Sigmoid colon (tissue), 7 donors: Measurements from ENCODE around the gene KYAT1. TPM values are rescaled to one million over a fixed set of nuclear protein-coding genes. Genes with fewer than 3 reads are reported as not detected.

ENCODE experiments used
- DNase-seq: peaks from one replicate; pipeline ENCODE4 v3.0.0-alpha.2; 2019
- H3K27ac ChIP-seq, 4 donors: fragments of 200-600 bp; sonication (generic); one replicate each; pipeline ENCODE4 v1.5.1; 2016 to 2019; ENCODE audit warnings: mild to moderate bottlenecking in 1 of 4
- H3K27me3 ChIP-seq, 3 donors: fragments of 200-600 bp; sonication (generic); one replicate each; pipeline ENCODE4 v1.5.1; 2019; ENCODE audit warnings: mild to moderate bottlenecking in 1 of 3
- H3K36me3 ChIP-seq, 4 donors: fragments of 200-600 bp; sonication (generic); one replicate each; pipeline ENCODE4 v1.5.1; 2016 to 2019
- H3K4me1 ChIP-seq, 4 donors: fragments of 200-600 bp; sonication (generic); one replicate each; pipeline ENCODE4 v1.5.1; 2017 to 2019
- H3K4me3 ChIP-seq, 4 donors: fragments of 200-600 bp; sonication (generic); one replicate each; pipeline ENCODE4 v1.5.1; 2017 to 2019; ENCODE audit warnings: mild to moderate bottlenecking in 2 of 4, moderate library complexity in 1 of 4
- H3K9me3 ChIP-seq, 4 donors: fragments of 200-600 bp in 3 of 4; sonication (generic) in 3 of 4; one replicate each; pipeline versions ENCODE4 v1.5.1 to v1.6.1; 2013 to 2019
- EP300 ChIP-seq, 4 donors: sonication (generic); formaldehyde crosslinking; IDR thresholded peaks; one replicate each; pipeline ENCODE4 v1.6.1; 2017; ENCODE audit warnings: antibody characterized with exemption in 4 of 4
- POLR2A ChIP-seq, 2 donors: fragments of 450-650 bp; IDR thresholded peaks; one replicate each; pipeline ENCODE4 v1.6.1; 2016; ENCODE audit warnings: antibody characterized with exemption in 2 of 2, mild to moderate bottlenecking in 2 of 2, moderate library complexity in 2 of 2
- POLR2AphosphoS5 ChIP-seq, 4 donors: sonication (generic); formaldehyde crosslinking; IDR thresholded peaks; one replicate each; pipeline ENCODE4 v1.6.1; 2017; ENCODE audit warnings: antibody characterized with exemption in 4 of 4
- WGBS, 2 donors: extraction: QIAGEN DNeasy Blood & Tissue Kit; methylation state at CpG; one replicate each; pipeline ENCODE4 v1.1.7; 2013; 5-methylcytosine and 5-hydroxymethylcytosine counted together
- intact Hi-C: fragments of 100-400 bp; cut with DNase I; formaldehyde crosslinking; loops from one replicate; pipeline ENCODE4 v1.15.1; 2023
- polyA plus RNA-seq, 3 donors: library from polyadenylated mRNA; stranded (reverse); fragments of 200-250 nt; gene quantifications; one replicate each; pipeline ENCODE4 v1.2.3, GENCODE V29; 2013
- total RNA-seq, 4 donors: library from RNA; depleted of rRNA; stranded (reverse); fragments of >200 nt; gene quantifications; one replicate each; pipeline ENCODE4 v1.1.0, GENCODE V29; 2016
- TF ChIP-seq, protein P1 (sequence below), 4 experiments: fragments of 450-650 bp in 3 of 4; fragments of 200-600 bp in 1 of 4; IDR thresholded peaks; one replicate each; pipeline ENCODE4 v1.5.1; 2016 to 2019; ENCODE audit warnings: antibody characterized with exemption in 4 of 4, mild to moderate bottlenecking in 3 of 4, moderate library complexity in 2 of 4
- donor health status: healthy with polysubstance abuse.
- donor health status: Bipolar disorder and iron deficiency.
- donor health status: healthy.

Gene KYAT1
- total and polyA plus RNA-seq, 7 donors, result 0.60 to 8.0 (median 4.5) TPM

DNA sequence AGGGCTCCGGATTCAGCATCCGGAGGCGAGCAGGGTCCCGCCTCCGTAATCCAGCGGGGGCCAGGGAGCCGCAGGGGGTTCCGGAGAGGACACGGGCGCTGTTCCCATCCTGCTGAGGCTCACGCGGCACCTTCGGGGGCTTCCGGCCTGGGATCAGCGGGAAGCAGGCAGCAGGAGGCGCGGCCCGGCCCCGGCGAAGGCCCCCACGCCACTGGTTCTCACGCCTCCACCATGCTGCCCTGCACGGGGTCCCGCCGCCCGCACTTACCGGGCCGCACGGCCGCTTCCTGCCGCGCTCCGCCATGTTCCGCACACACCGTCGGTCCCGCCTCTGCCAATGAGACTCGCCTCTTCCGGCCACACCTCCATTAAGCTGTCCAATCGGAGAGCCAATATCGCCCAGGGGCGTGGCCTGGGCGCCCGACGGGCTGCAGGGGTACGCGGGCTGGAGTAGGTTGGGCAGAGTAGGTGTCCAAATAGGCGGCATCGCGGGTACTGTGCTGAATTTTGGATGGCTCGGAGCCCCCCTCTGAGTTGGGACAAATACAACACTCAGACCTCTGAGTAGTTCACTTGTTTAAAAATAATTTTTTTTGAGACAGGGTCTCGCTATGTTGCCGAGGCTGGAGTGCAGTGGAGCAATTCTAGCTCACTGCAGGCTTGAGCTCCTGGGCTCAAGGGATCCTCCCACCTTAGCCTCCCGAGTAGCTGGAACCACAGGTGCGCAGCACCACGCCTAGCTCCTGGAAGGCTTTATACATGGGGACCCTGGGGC, 52.1 kb downstream of the KYAT1 start, which contains the start of gene SPOUT1:
TSS of gene SPOUT1 (minus strand) at position 318 of the 775 bp plus-strand sequence. CDS start at position 304, 14 bp downstream.
- Histone ChIP-seq H3K4me1 (peaks cover 0 to 18% (median 15%) of the 10 kb centered on the region in 4 donors), H3K27me3 (no peaks in the 10 kb centered on the region), H3K27ac (peak within 1 kb of the TSS; percentile 55 to 83 (median 78)), H3K9me3 (no peaks in the 10 kb centered on the region), H3K4me3 (peak within 1 kb of the TSS; percentile 69 to 93 (median 83)), H3K36me3 (peaks cover 0 to 37% (median 6%) of the 10 kb centered on the region in 4 donors)
- DNase-seq, result peak; percentile 96
- 0 to 1% methylated on average over 56 of the region's 56 CpGs for WGBS, 2 donors
- intact Hi-C loops, result no loop called here
- TF ChIP-seq POLR2A (IDR thresholded peaks at IDR 0.05) (no peak), EP300 (IDR thresholded peaks at IDR 0.05) (no peak), POLR2AphosphoS5 (IDR thresholded peaks at IDR 0.05) (peak in 3 of 4 donors; percentile 42 to 86 (median 83))
- TF ChIP-seq, protein P1, sequence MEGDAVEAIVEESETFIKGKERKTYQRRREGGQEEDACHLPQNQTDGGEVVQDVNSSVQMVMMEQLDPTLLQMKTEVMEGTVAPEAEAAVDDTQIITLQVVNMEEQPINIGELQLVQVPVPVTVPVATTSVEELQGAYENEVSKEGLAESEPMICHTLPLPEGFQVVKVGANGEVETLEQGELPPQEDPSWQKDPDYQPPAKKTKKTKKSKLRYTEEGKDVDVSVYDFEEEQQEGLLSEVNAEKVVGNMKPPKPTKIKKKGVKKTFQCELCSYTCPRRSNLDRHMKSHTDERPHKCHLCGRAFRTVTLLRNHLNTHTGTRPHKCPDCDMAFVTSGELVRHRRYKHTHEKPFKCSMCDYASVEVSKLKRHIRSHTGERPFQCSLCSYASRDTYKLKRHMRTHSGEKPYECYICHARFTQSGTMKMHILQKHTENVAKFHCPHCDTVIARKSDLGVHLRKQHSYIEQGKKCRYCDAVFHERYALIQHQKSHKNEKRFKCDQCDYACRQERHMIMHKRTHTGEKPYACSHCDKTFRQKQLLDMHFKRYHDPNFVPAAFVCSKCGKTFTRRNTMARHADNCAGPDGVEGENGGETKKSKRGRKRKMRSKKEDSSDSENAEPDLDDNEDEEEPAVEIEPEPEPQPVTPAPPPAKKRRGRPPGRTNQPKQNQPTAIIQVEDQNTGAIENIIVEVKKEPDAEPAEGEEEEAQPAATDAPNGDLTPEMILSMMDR (IDR thresholded peaks at IDR 0.05), result no peak

DNA sequence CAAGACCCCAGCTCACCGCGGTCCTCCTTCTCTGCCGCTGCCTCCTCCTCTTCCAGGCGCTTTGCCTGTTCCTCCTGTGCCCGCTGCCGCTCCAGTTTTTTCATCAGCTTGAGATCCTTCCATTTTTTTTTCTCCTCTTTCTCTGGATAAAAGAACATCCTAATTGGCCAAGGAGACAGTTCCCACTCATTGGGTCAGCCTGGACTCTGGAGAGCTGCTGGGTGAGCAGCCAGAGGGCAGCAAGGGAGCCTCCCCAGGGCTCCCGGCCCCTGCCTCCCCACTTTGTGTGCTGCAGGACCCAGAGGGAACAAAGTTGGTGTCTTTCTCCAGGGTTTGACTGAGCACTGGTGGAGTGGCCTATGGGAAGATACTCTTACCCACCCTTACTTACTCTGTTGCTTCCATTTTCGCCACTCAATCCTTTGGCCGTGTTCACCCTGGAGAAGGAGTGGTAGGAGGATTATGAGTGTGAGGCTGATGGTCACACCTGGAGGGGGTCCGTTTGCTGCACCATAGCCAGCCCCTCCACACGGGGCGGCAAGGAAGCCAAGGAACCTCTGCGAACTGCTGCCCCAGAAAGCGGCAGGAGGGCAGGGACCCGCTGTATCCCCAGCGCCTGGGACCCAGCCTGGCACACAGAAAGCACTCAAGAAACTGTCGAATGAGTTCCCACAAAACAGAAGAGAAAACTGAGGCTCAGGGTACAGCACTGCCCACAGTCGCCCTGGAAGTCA, 52.9 kb downstream of the KYAT1 start:
- peaks cover 0 to 18% (median 15%) of the 10 kb centered on the region in 4 donors for H3K4me1 ChIP-seq
- peak overlapping the region; percentile 55 to 83 (median 78) for H3K27ac ChIP-seq
- peaks cover 0 to 45% (median 9%) of the 10 kb centered on the region in 4 donors for H3K36me3 ChIP-seq
- H3K9me3 ChIP-seq, result no peaks in the 10 kb centered on the region
- intact Hi-C loops, result no loop called here
- H3K27me3 ChIP-seq, result no peaks in the 10 kb centered on the region
- H3K4me3 ChIP-seq, result peak overlapping the region; percentile 69 to 93 (median 83)
- DNase-seq, result no peak
- WGBS, 2 donors, result 33 to 35% methylated on average over 18 of the region's 18 CpGs
- no peak for TF ChIP-seq EP300 (IDR thresholded peaks at IDR 0.05)
- TF ChIP-seq, protein P1 (IDR thresholded peaks at IDR 0.05), result no peak
- TF ChIP-seq POLR2AphosphoS5 (IDR thresholded peaks at IDR 0.05), result no peak
- no peak for TF ChIP-seq POLR2A (IDR thresholded peaks at IDR 0.05)

DNA sequence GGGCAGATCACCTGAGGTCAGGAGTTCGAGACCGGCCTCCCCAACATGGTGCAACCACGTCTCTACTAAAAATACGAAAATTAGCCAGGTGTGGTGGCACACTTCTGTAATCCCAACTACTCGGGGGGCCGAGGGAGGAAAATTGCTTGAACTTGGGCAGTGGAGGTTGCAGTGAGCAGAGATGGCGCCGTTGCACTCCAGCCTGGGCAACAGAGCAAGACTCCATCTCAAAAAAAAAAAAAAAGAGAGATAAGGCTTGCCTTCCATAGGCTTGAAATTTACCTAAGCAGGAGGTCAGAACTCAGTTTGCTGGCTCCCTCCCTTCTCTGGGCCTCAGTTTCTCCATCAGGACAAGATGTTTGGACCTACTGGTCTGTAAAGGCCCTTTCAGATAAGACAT, 53.5 kb downstream of the KYAT1 start:
- Histone ChIP-seq H3K4me3 (peak overlapping the region in 1 of 4 donors; percentile 69), H3K4me1 (peaks cover 0 to 18% (median 15%) of the 10 kb centered on the region in 4 donors), H3K27ac (no peak overlapping the region), H3K27me3 (no peaks in the 10 kb centered on the region), H3K36me3 (peaks cover 0 to 49% (median 9%) of the 10 kb centered on the region in 4 donors), H3K9me3 (no peaks in the 10 kb centered on the region)
- WGBS, 2 donors, result 94 to 95% methylated on average over 8 of the region's 8 CpGs
- no peak for TF ChIP-seq POLR2AphosphoS5 (IDR thresholded peaks at IDR 0.05)
- no peak for TF ChIP-seq EP300 (IDR thresholded peaks at IDR 0.05)
- TF ChIP-seq, protein P1 (IDR thresholded peaks at IDR 0.05), result no peak
- no peak for TF ChIP-seq POLR2A (IDR thresholded peaks at IDR 0.05)
- no peak for DNase-seq
- intact Hi-C loops, result no loop called here

DNA sequence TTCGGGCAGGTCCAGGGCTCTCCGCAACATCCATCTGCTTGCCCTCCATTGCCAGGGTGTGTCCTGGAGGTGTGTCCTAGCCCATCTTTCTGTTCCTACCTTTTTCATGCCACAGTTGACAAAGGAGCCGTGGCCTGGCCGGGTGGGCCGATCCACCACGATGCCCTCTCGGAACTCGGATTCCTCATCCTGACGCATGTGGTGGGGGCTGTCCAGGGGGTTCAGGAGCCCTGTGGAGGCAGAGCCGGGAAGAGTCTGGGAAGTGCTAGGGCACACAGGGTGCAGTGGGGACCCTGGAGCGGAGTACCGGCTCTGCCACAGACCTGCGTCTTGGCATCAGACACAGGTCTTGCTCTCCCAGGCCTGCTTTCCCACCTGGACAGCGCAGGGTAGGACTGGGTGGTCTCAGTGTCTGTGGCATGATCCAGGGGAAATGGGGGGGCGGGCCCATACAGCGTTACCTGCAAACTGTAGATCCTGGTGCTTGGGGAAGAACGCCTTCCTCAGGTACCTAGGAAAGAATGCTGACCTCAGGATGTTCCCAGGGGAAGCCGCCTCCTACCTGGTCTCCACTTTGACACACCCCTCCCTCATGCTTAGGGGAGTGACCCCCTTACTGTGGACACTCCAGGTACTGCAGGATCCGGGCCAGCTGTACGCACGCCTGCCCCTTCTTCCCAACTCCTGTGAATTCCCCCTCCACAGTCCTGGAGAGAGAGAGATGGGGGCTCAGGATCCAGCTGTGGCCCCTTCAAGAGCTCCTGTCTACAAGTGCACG, 55.6 kb downstream of the KYAT1 start:
- Histone ChIP-seq H3K4me1 (peaks cover 0 to 18% (median 15%) of the 10 kb centered on the region in 4 donors), H3K36me3 (peaks cover 0 to 65% (median 19%) of the 10 kb centered on the region in 4 donors), H3K27me3 (no peaks in the 10 kb centered on the region), H3K4me3 (no peak overlapping the region), H3K9me3 (no peaks in the 10 kb centered on the region), H3K27ac (no peak overlapping the region)
- WGBS, 2 donors, result 95% methylated on average over 22 of the region's 22 CpGs
- intact Hi-C loops, result no loop called here
- TF ChIP-seq, protein P1 (IDR thresholded peaks at IDR 0.05), result no peak
- TF ChIP-seq POLR2A (IDR thresholded peaks at IDR 0.05), result no peak
- TF ChIP-seq POLR2AphosphoS5 (IDR thresholded peaks at IDR 0.05), result no peak
- no peak for TF ChIP-seq EP300 (IDR thresholded peaks at IDR 0.05)
- DNase-seq, result no peak
